Loucy (cell line): Measurements from ENCODE around the gene SLC39A11.

ENCODE experiments used
- H2AFZ ChIP-seq: fragments of 200-600 bp; sonication (generic); 2 replicates; pipeline ENCODE4 v1.6.0; 2016; ENCODE audit warnings: antibody characterized with exemption, mild to moderate bottlenecking, low read length, moderate library complexity
- H3F3A ChIP-seq: fragments of 200-600 bp; 2 replicates; pipeline ENCODE4 v1.6.0; 2016; ENCODE audit warnings: antibody characterized with exemption, low read depth, mild to moderate bottlenecking
- H3K27me3 ChIP-seq: fragments of 200-600 bp; sonication (generic); 2 replicates; pipeline ENCODE4 v1.6.1; 2014; ENCODE audit warnings: low read length, mild to moderate bottlenecking; ENCODE audit not compliant: insufficient read depth, poor library complexity, severe bottlenecking
- H3K36me3 ChIP-seq: fragments of 200-600 bp; sonication (generic); 2 replicates; pipeline ENCODE4 v1.6.1; 2016; ENCODE audit warnings: low read length; ENCODE audit not compliant: insufficient read depth
- H3K4me1 ChIP-seq: fragments of 200-600 bp; sonication (generic); 2 replicates; pipeline ENCODE4 v1.5.1; 2014; ENCODE audit warnings: low read length, mild to moderate bottlenecking; ENCODE audit not compliant: insufficient read depth, poor library complexity, severe bottlenecking
- H3K4me2 ChIP-seq: fragments of 200-600 bp; sonication (generic); 2 replicates; pipeline ENCODE4 v1.6.0; 2014; ENCODE audit warnings: antibody characterized with exemption, low read length, low read depth, mild to moderate bottlenecking; ENCODE audit not compliant: poor library complexity, severe bottlenecking
- H3K4me3 ChIP-seq: fragments of 200-600 bp; sonication (generic); 2 replicates; pipeline ENCODE4 v1.5.1; 2014; ENCODE audit warnings: low read length, mild to moderate bottlenecking, mixed read lengths; ENCODE audit not compliant: poor library complexity, severe bottlenecking
- H3K79me2 ChIP-seq: fragments of 200-600 bp; sonication (generic); 2 replicates; pipeline ENCODE4 v1.6.1; 2014; ENCODE audit warnings: low read length; ENCODE audit not compliant: insufficient read depth
- H3K9ac ChIP-seq: fragments of 200-600 bp; sonication (generic); 2 replicates; pipeline ENCODE4 v1.6.0; 2014; ENCODE audit warnings: mild to moderate bottlenecking, low read depth, low read length, moderate library complexity; ENCODE audit not compliant: poor library complexity, severe bottlenecking
- H3K9me2 ChIP-seq: fragments of 200-600 bp; sonication (generic); replicated peaks from 2 replicates; pipeline ENCODE4 v1.6.1; 2016; ENCODE audit warnings: low read depth, low read length, mixed read lengths
- H3K9me3 ChIP-seq: fragments of 200-600 bp; sonication (generic); 2 replicates; pipeline ENCODE4 v1.6.1; 2014; ENCODE audit warnings: mild to moderate bottlenecking, antibody characterized with exemption, low read length, low read depth; ENCODE audit not compliant: insufficient read depth
- H4K20me1 ChIP-seq: fragments of 200-600 bp; sonication (generic); 2 replicates; pipeline ENCODE4 v1.6.0; 2014; ENCODE audit warnings: antibody characterized with exemption, low read length, mild to moderate bottlenecking; ENCODE audit not compliant: insufficient read depth, poor library complexity, severe bottlenecking
- CTCF ChIP-seq: fragments of 200-600 bp; sonication (generic); conservative IDR thresholded peaks from 2 replicates; pipeline ENCODE4 v1.5.1; 2014; ENCODE audit warnings: mild to moderate bottlenecking, antibody characterized with exemption, low read length
- EZH2phosphoT487 ChIP-seq: fragments of 200-600 bp; IDR thresholded peaks from 2 replicates; pipeline ENCODE4 v1.6.1; 2018; ENCODE audit warnings: antibody characterized with exemption, mild to moderate bottlenecking, moderate library complexity, borderline replicate concordance

Gene SLC39A11

GRCh38 chr17:72972263-72972951, 120.1 kb downstream of the SLC39A11 start:
- H3K9ac ChIP-seq, result no peak overlapping the region
- no peaks in the 10 kb centered on the region for H3K9me3 ChIP-seq
- H3F3A ChIP-seq, result no peaks in the 10 kb centered on the region
- no peaks in the 10 kb centered on the region for H4K20me1 ChIP-seq
- H3K79me2 ChIP-seq, result no peaks in the 10 kb centered on the region
- H3K9me2 ChIP-seq, result no peaks in the 10 kb centered on the region
- H3K27me3 ChIP-seq, result no peaks in the 10 kb centered on the region
- H2AFZ ChIP-seq, result no peak overlapping the region
- no peaks in the 10 kb centered on the region for H3K36me3 ChIP-seq
- no peak overlapping the region for H3K4me3 ChIP-seq
- no peak for TF ChIP-seq CTCF
- TF ChIP-seq EZH2phosphoT487, result no peak
- H3K4me2 ChIP-seq, result no peak overlapping the region
- H3K4me1 ChIP-seq, result no peaks in the 10 kb centered on the region

- no peak for TF ChIP-seq EZH2phosphoT487
- TF ChIP-seq CTCF, result no peak
- H3K4me1 ChIP-seq, result no peaks in the 10 kb centered on the region
- no peaks in the 10 kb centered on the region for H4K20me1 ChIP-seq
- H3K27me3 ChIP-seq, result no peaks in the 10 kb centered on the region
- no peaks in the 10 kb centered on the region for H3K9me3 ChIP-seq
- H3K4me2 ChIP-seq, result no peak overlapping the region
- no peak overlapping the region for H3K4me3 ChIP-seq
- H3K9me2 ChIP-seq, result no peaks in the 10 kb centered on the region
- no peak overlapping the region for H2AFZ ChIP-seq
- H3K9ac ChIP-seq, result no peak overlapping the region
- no peaks in the 10 kb centered on the region for H3F3A ChIP-seq
- H3K79me2 ChIP-seq, result no peaks in the 10 kb centered on the region
- H3K36me3 ChIP-seq, result no peaks in the 10 kb centered on the region
Observed at GRCh38 chr17:72971226-72971880, 121.1 kb downstream of the SLC39A11 start.

- TF ChIP-seq EZH2phosphoT487 (no peak), CTCF (no peak)
- Histone ChIP-seq H3K79me2 (no peaks in the 10 kb centered on the region), H3K9ac (no peak overlapping the region), H3K36me3 (no peaks in the 10 kb centered on the region), H3K9me3 (no peaks in the 10 kb centered on the region), H2AFZ (no peak overlapping the region), H3K4me2 (no peak overlapping the region), H3K9me2 (no peaks in the 10 kb centered on the region), H3K27me3 (no peaks in the 10 kb centered on the region), H4K20me1 (no peaks in the 10 kb centered on the region), H3K4me1 (no peaks in the 10 kb centered on the region), H3K4me3 (no peak overlapping the region), H3F3A (no peaks in the 10 kb centered on the region)
Observed at GRCh38 chr17:72970797-72971196, 121.7 kb downstream of the SLC39A11 start.
